WI38 (cell line): ENCODE results near the gene MEP1B.

ENCODE experiments used
- H3K4me3 ChIP-seq: 2 replicates; pipeline ENCODE4 v1.5.1; 2011; ENCODE audit warnings: low read depth, mild to moderate bottlenecking, control low read depth, low read length
- CTCF ChIP-seq: IDR thresholded peaks from 2 replicates; pipeline ENCODE4 v1.5.1; 2012; ENCODE audit warnings: low read depth, mild to moderate bottlenecking, control low read depth, low read length

Gene MEP1B

GRCh38 chr18:32267463-32267862, 77.6 kb downstream of the MEP1B start:
- no peak overlapping the region for H3K4me3 ChIP-seq

More at GRCh38 chr18:32267463-32267862, 77.6 kb downstream of the MEP1B start:
- no peak for TF ChIP-seq CTCF
